HepG2 (cell line): ENCODE results near the gene AMER3. TPM values are rescaled to one million over a fixed set of nuclear protein-coding genes. Genes with fewer than 3 reads are reported as not detected.
A peak's percentile ranks its signal among the peaks of the same experiment; 100 is the strongest.

Source experiments
- CHD4 ChIP-seq: fragments of 200-600 bp; sonication (generic); IDR thresholded peaks from 2 replicates; pipeline ENCODE4 v1.7.0; 2017; ENCODE audit warnings: mild to moderate bottlenecking, low read length, borderline replicate concordance
- E2F5 ChIP-seq: sonication (generic); formaldehyde crosslinking; conservative IDR thresholded peaks from 2 replicates; pipeline ENCODE4 v1.4.0; 2020; ENCODE audit warnings: missing genetic modification reagents
- FIP1L1 ChIP-seq: fragments of 200-400 bp; formaldehyde crosslinking; IDR thresholded peaks from 2 replicates; pipeline ENCODE4 v1.6.1; 2018; ENCODE audit warnings: low read depth, mild to moderate bottlenecking, low read length, moderate library complexity, borderline replicate concordance; ENCODE audit not compliant: insufficient read depth
- GABPA ChIP-seq, 2 experiments: IDR thresholded peaks; 2 replicates each; pipeline ENCODE4 v1.6.1; 2011 to 2016; ENCODE audit warnings: low read depth in 2 of 2, low read length in 1 of 2, missing biosample characterization in 1 of 2, missing genetic modification characterization in 1 of 2
- HMG20B ChIP-seq: conservative IDR thresholded peaks from 2 replicates; pipeline ENCODE4 v1.6.1; 2016; ENCODE audit warnings: missing genetic modification reagents, missing compliant biosample characterization
- IRX3 ChIP-seq: sonication (generic); formaldehyde crosslinking; IDR thresholded peaks from 2 replicates; pipeline ENCODE4 v1.8.1; 2023; ENCODE audit warnings: mild to moderate bottlenecking, low read depth, missing genetic modification reagents, borderline replicate concordance
- JUNB ChIP-seq: sonication (generic); formaldehyde crosslinking; IDR thresholded peaks from 2 replicates; pipeline ENCODE4 v1.8.0; 2022; ENCODE audit warnings: missing genetic modification reagents, mild to moderate bottlenecking, borderline replicate concordance
- KLF12 ChIP-seq: sonication (generic); formaldehyde crosslinking; IDR thresholded peaks from 2 replicates; pipeline ENCODE4 v1.4.0; 2020; ENCODE audit warnings: missing genetic modification reagents, borderline replicate concordance
- RFXANK ChIP-seq: IDR thresholded peaks from 2 replicates; pipeline ENCODE4 v1.6.1; 2016
- TBL1XR1 ChIP-seq: fragments of 150-350 bp; IDR thresholded peaks from 2 replicates; pipeline ENCODE4 v1.6.1; 2014; ENCODE audit warnings: borderline replicate concordance, low read length; ENCODE audit not compliant: partially characterized antibody
- ZFY ChIP-seq: sonication (generic); formaldehyde crosslinking; IDR thresholded peaks from 2 replicates; pipeline ENCODE4 v1.4.0; 2020; ENCODE audit warnings: missing genetic modification reagents
- ZNF207 ChIP-seq: fragments of 450-650 bp; IDR thresholded peaks from 2 replicates; pipeline ENCODE4 v1.6.1; 2016; ENCODE audit warnings: antibody characterized with exemption, borderline replicate concordance
- ZNF510 ChIP-seq: sonication (generic); formaldehyde crosslinking; IDR thresholded peaks from 2 replicates; pipeline ENCODE4 v1.4.0; 2020; ENCODE audit warnings: low read depth, mild to moderate bottlenecking, missing genetic modification reagents
- ZNF556 ChIP-seq: sonication (generic); formaldehyde crosslinking; IDR thresholded peaks from 2 replicates; pipeline ENCODE4 v1.4.0; 2020; ENCODE audit warnings: mild to moderate bottlenecking, missing genetic modification reagents, borderline replicate concordance
- ZNF652 ChIP-seq: IDR thresholded peaks from 2 replicates; pipeline ENCODE4 v1.6.1; 2016; ENCODE audit warnings: low read depth, borderline replicate concordance
- ZNF749 ChIP-seq: sonication (generic); formaldehyde crosslinking; IDR thresholded peaks from 2 replicates; pipeline ENCODE4 v1.8.0; 2022; ENCODE audit warnings: mild to moderate bottlenecking, missing genetic modification reagents, moderate library complexity, borderline replicate concordance
- polyA plus RNA-seq, 8 experiments: library from polyadenylated mRNA; depleted of rRNA in 3 of 8; stranded (reverse) in 7 of 8; unstranded in 1 of 8; fragments of >200 nt; fragmentation: Illumina TruSeq in 4 of 8; extraction: Trizol in 4 of 8; gene quantifications; 2 replicates each; pipeline versions ENCODE4 v1.2.1 to v1.2.3, GENCODE V29; 2011 to 2016; ENCODE audit warnings: low read depth in 4 of 8, missing spikeins in 1 of 8, mixed read lengths in 1 of 8; ENCODE audit not compliant: insufficient read depth in 1 of 8
- total RNA-seq, 5 experiments: library from RNA; depleted of rRNA; stranded (reverse); fragments of >200 nt; fragmentation: Illumina TruSeq; extraction: Trizol; gene quantifications; 2 replicates each; pipeline ENCODE4 v1.2.3, GENCODE V29; 2016; ENCODE audit warnings: low read depth in 1 of 5
- TF ChIP-seq, protein P1 (sequence below): sonication (generic); formaldehyde crosslinking; IDR thresholded peaks from 2 replicates; pipeline ENCODE4 v1.4.0; 2020; ENCODE audit warnings: mild to moderate bottlenecking, missing genetic modification reagents
- TF ChIP-seq, protein P2 (sequence below): IDR thresholded peaks from 2 replicates; pipeline ENCODE4 v1.6.1; 2016; ENCODE audit warnings: mild to moderate bottlenecking
- TF ChIP-seq, protein P3 (sequence below): sonication (generic); formaldehyde crosslinking; IDR thresholded peaks from 2 replicates; pipeline ENCODE4 v1.8.0; 2022; ENCODE audit warnings: mild to moderate bottlenecking, missing genetic modification reagents, moderate library complexity
- TF ChIP-seq, protein P4 (sequence below): sonication (generic); formaldehyde crosslinking; IDR thresholded peaks from 2 replicates; pipeline ENCODE4; 2020; ENCODE audit warnings: missing genetic modification reagents, mild to moderate bottlenecking, borderline replicate concordance

The AMER3 gene
- total and polyA plus RNA-seq, 2 of the 13 experiments (the other 11 are each of a cell fraction or from before 2014, with no cell fraction given) = not detected

DNA sequence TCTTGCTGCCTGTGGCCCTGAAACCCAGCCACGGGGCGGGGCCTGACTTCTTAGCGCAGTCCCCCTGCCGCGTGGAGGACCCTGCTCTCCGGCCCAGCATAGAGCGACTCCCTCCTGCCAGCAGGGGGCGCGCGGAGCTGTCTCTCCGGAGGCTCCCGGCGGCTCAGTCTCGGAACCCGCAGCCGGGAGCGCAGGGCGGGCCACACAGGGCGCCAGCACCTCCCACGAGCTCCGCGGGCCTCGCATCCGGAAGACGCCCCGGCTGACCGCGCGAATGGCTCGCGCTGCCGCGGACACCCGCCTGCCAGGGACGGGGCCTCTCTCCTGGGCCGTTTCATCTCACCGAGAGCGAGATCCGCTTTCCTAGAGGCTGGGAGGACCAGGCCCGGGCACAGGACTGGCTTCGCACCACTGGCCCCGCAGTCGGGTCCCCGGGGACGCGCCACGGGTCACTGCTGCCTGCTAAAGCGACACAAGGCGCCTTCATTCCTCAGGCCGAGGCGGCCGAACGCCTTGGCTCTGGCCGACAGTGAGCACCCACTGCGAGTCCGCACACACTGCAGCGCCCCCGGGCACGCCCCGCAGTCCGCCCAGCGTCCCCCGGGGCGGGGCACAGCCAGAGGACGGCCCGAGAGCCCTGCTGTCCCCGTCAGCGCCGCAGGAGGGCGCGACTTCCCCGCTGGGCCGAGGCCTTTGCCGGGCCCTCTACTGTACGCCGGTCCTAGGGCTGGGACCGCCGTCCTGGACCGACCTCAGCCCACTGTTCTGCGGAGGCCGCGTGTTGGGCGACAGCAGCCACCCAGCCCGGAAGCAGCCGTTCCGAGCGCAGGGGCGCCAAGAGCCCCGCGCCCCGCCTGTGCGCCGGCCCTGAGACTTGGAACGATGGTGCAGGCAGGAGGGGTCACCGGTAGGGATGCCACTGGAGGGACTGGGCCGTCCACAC is 42.4 kb downstream of the AMER3 start (continued):
- TF ChIP-seq FIP1L1 = no peak
- TF ChIP-seq HMG20B (CRISPR knock-in tag) = no peak
- no peak for TF ChIP-seq IRX3 (CRISPR knock-in tag)
- TF ChIP-seq KLF12 = peak; percentile 73
- peak; percentile 73; the same call in 1 of the 2 replicates for TF ChIP-seq ZNF556 (CRISPR knock-in tag)
- no peak for TF ChIP-seq ZNF749 (CRISPR knock-in tag)
- TF ChIP-seq, protein P1, sequence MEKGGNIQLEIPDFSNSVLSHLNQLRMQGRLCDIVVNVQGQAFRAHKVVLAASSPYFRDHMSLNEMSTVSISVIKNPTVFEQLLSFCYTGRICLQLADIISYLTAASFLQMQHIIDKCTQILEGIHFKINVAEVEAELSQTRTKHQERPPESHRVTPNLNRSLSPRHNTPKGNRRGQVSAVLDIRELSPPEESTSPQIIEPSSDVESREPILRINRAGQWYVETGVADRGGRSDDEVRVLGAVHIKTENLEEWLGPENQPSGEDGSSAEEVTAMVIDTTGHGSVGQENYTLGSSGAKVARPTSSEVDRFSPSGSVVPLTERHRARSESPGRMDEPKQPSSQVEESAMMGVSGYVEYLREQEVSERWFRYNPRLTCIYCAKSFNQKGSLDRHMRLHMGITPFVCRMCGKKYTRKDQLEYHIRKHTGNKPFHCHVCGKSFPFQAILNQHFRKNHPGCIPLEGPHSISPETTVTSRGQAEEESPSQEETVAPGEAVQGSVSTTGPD (CRISPR knock-in tag) = no peak
- TF ChIP-seq, protein P2, sequence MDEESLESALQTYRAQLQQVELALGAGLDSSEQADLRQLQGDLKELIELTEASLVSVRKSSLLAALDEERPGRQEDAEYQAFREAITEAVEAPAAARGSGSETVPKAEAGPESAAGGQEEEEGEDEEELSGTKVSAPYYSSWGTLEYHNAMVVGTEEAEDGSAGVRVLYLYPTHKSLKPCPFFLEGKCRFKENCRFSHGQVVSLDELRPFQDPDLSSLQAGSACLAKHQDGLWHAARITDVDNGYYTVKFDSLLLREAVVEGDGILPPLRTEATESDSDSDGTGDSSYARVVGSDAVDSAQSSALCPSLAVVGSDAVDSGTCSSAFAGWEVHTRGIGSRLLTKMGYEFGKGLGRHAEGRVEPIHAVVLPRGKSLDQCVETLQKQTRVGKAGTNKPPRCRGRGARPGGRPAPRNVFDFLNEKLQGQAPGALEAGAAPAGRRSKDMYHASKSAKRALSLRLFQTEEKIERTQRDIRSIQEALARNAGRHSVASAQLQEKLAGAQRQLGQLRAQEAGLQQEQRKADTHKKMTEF (CRISPR knock-in tag) = peak; percentile 81
- TF ChIP-seq ZNF207 = no peak
- no peak for TF ChIP-seq TBL1XR1
- TF ChIP-seq ZFY (CRISPR knock-in tag) = peak; percentile 87
- TF ChIP-seq, protein P3, sequence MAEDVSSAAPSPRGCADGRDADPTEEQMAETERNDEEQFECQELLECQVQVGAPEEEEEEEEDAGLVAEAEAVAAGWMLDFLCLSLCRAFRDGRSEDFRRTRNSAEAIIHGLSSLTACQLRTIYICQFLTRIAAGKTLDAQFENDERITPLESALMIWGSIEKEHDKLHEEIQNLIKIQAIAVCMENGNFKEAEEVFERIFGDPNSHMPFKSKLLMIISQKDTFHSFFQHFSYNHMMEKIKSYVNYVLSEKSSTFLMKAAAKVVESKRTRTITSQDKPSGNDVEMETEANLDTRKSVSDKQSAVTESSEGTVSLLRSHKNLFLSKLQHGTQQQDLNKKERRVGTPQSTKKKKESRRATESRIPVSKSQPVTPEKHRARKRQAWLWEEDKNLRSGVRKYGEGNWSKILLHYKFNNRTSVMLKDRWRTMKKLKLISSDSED (CRISPR knock-in tag) = 0 out of 2 replicates have a peak, but pooled peaks have one; percentile 74
- TF ChIP-seq E2F5 (CRISPR knock-in tag) = 0 out of 2 replicates have a peak, but pooled peaks have one; percentile 20
- TF ChIP-seq JUNB (CRISPR knock-in tag) = no peak
- TF ChIP-seq ZNF652 (CRISPR knock-in tag) = no peak
- peak; percentile 23; the same call in 1 of the 2 replicates for TF ChIP-seq RFXANK (CRISPR knock-in tag)
- TF ChIP-seq, protein P4, sequence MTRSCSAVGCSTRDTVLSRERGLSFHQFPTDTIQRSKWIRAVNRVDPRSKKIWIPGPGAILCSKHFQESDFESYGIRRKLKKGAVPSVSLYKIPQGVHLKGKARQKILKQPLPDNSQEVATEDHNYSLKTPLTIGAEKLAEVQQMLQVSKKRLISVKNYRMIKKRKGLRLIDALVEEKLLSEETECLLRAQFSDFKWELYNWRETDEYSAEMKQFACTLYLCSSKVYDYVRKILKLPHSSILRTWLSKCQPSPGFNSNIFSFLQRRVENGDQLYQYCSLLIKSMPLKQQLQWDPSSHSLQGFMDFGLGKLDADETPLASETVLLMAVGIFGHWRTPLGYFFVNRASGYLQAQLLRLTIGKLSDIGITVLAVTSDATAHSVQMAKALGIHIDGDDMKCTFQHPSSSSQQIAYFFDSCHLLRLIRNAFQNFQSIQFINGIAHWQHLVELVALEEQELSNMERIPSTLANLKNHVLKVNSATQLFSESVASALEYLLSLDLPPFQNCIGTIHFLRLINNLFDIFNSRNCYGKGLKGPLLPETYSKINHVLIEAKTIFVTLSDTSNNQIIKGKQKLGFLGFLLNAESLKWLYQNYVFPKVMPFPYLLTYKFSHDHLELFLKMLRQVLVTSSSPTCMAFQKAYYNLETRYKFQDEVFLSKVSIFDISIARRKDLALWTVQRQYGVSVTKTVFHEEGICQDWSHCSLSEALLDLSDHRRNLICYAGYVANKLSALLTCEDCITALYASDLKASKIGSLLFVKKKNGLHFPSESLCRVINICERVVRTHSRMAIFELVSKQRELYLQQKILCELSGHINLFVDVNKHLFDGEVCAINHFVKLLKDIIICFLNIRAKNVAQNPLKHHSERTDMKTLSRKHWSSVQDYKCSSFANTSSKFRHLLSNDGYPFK (CRISPR knock-in tag) = peak; percentile 51
- no peak for TF ChIP-seq GABPA (IDR thresholded peaks at IDR 0.05; ENCODE audit: low read depth, low read length)
- no peak for TF ChIP-seq GABPA (CRISPR knock-in tag; IDR thresholded peaks at IDR 0.05; ENCODE audit: low read depth)
- TF ChIP-seq ZNF510 (CRISPR knock-in tag) = no peak
- TF ChIP-seq CHD4 = no peak
